ENCODE data around the gene AMPD2.

DNA sequence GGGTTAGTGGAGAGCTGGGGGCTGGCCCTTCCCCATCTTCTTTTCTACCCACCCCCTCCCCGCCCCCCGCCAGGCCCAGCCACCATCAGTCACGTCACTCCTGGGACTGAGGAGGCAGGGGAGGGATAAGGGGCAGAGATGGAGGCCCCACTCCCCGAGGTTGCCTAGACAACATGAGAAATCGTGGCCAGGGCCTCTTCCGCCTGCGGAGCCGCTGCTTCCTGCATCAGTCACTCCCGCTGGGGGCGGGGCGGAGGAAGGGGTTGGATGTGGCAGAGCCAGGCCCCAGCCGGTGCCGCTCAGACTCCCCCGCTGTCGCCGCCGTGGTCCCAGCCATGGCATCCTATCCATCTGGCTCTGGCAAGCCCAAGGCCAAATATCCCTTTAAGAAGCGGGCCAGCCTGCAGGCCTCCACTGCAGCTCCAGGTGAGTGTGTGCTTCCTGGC is 1.2 kb downstream of the AMPD2 start:
- no peak for TF ChIP-seq CTCF (IDR thresholded peaks at IDR 0.05)
- TF ChIP-seq POLR2AphosphoS5 (IDR thresholded peaks at IDR 0.05): peak; percentile 57 to 72
